GM19372 (cell line): ENCODE results near the gene GBA2.

Source experiments
- ATAC-seq: cut with Tn5 transposase; IDR thresholded peaks from one replicate; pipeline ENCODE4 v1.9.1; 2021; ENCODE audit warnings: mild to moderate bottlenecking, low read depth, moderate library complexity; ENCODE audit not compliant: unreplicated experiment

The GBA2 gene

GRCh38 chr9:35767458-35767857, 18.4 kb upstream of the GBA2 start:
- no peak for ATAC-seq

DNA sequence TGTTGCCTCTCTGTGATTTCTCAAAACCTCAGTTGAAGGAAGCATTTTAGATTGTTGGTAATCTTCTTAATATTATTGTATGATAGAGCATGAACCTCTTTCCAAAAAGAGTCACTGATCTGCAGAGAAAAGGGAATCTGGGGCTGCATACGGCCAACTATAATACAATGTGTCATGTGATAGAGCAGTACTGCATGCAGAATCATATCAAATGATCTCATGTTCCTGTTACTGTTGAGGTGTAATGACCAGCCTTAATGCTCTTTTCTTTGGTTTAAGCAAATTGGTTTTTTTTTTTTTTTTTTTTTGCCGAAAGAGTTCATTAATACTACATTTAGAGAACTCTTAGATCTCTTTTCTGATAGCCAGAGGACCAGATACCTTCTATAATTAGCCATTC, 18.0 kb upstream of the GBA2 start:
- ATAC-seq: no peak

DNA sequence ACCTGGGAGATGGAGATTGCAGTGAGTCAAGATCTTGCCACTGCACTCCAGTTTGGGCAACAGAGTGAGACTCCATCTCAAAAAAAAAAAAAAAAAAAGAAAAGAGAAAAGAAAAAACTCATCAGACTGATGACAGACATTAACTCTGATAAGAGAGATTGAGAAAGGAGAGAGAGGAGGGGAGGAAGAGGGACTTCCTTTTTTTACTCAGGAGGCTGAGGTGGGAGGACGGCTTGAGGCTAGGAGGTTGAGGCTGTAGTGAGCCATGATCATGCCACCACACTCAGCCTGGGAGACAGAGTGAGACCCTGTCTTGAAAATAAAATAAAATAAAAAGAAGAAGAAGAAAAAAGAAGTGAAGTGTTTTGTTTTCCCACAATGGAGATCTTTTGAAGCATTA, 14.8 kb upstream of the GBA2 start:
- no peak for ATAC-seq

- no peak for ATAC-seq
These were observed 14.2 kb upstream of the GBA2 start for GRCh38 chr9:35763181-35763580.

DNA sequence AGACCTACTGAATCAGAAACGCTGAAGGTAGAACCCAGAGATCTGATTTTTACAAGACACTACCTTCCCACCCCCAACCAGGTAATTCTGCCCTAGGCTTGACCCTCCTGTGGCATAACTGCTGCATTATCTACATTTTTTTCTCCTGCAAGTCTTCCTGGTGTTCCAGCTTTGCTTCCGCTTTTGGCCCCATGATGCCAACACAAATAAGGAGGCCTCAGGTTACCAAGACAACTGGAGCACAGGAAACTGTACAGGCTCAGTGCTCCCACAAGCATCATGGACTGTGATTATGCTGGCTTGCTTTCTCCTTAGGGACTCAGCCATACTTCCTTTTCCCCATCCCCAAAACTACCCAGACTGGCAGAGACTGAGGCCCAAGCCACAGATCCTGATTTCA, 11.6 kb upstream of the GBA2 start:
- ATAC-seq: no peak

DNA sequence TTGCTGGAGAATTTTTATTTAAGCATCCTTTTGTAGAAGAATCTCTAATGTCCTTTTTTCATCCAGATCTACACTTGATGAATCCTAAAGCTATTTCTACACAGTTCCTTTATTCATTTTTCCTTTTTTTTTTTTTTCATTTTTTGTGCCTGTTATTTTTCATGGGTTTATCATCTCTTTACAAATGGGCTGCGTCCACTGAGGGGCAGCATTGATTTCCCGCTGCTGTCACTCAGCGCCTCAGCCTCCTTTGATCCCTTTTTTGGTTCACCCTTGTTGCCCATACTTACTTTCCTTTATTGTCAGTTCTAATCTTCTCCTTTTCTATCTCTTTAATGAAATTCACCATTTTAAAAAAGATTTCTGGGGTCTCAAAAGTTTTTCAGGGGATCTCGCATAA, 10.8 kb upstream of the GBA2 start:
- ATAC-seq: no peak

DNA sequence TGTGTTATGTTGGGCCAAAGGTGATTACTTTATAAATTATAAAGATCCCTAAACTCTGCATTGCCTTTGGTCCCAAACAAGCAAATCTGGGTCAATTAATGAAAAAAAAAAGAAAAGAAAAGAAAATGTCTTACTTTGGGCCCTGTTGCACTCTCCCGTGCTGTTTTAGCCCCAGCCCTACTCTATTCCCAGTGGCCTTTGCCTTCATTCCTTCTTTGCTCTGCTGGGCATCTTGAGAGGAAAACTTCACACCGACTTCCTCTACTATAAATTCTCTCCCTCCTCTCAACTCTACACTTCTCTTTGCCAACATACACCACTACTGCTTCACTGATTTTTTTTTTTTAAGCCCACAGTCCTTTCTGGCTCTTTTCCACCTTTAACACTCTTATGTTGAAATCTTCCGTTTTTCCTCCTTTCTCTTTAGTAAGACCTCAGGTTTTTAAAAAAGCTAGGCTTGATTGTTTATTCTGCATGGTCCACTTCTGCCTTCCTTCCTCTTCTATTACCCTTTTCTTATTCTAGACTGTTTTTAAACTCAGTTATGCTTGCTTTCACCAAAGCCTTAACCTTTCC, 9.5 kb upstream of the GBA2 start:
- no peak for ATAC-seq

GRCh38 chr9:35757892-35758275, 8.9 kb upstream of the GBA2 start:
- ATAC-seq: no peak

DNA sequence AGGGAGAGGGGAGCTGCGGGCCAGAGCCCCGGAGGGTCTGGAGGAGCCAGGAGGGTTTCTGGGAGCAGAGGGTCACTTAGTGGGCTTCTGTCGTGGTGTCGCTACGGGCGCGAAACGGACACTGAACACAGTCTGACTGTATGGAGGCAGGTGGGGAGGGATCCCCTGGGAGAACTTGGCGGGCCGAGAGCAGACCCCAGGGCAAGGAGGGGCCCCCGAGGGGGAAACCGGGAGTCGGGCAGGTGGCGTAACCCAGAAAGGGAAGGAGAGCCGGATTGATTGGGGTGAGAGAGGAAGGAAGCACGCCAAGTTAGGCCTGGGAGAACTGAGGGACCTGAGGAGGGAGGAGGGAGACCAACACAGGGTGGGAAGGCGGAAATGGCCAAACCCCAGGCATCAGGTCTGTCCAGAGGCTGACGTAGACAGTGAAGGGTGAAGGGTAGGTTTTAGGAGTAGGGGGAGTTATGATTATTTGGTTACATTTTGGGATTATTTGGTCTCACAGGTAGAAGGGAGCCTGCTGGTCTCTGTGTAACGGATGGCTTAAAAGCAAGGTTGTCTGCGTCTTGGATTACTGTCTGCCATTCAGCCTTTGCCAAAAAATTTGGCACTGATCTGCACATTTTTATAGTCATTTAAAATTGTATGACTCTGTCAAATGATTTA, 8.3 kb upstream of the GBA2 start:
- ATAC-seq: peak; percentile 37

GRCh38 chr9:35756275-35757225, 7.5 kb upstream of the GBA2 start:
- ATAC-seq: peak; percentile 67

DNA sequence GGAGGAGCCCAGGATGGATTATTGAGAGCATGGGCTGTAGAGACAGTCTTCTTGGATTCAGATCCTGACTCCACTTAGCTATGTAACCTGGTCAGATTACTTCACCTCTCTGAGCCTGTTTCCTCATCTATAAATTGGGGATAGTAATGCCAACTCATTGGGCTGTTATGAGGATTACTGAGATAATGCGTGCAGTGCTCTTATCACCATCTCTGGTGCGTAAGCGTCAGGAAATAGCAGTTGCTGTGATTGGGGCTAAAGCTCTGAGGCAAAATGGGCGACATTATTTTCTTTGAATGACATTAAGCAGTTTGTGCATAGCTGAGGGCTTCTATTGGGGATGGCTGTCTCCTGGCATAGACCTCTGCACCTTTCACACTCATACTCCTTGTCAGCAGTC, 6.0 kb upstream of the GBA2 start:
- no peak for ATAC-seq

GRCh38 chr9:35754264-35754663, 5.2 kb upstream of the GBA2 start, which contains the start of gene MSMP:
TSS of gene MSMP (minus strand) at chr9:35754276. CDS start at chr9:35754129, 147 bp downstream.
- no peak for ATAC-seq

GRCh38 chr9:35753466-35753865, 4.4 kb upstream of the GBA2 start:
- no peak for ATAC-seq

- ATAC-seq: no peak
These were observed 1.2 kb upstream of the GBA2 start for GRCh38 chr9:35750256-35750531.

DNA sequence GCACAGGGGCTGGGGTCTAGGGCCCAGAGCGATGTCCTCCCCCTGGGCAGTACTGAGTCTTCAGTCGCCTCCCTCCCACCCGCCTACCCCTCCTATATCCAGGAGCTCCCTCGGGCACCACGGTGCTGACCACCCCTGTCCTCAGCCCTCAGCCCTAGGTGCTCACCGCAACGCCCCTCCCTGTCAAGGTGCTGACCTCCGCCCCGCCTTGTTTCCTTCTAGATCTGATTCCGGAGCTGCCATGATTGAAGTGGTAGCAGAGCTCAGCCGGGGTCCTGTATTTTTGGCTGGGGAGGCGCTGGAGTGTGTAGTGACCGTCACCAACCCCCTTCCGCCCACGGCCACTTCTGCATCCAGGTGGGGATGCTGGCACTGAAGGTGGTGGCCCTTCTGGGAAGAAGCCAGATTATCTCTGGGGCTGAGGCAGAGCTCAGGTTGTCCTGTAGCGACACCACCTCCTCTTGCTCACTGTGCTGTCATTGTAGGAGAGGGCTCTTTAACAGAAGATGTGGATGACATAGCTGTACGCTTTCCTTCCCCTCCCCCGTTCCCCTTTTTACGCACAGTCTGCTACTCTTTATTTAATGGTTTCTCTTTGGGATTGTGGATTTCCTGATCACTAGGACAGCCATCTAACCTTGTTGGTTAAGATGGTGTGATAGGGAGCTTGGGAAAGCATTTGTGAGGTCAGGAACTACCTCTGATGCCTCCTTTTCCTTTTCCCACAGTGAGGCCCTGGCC, 657 bp upstream of the GBA2 start:
- peak; percentile 37 for ATAC-seq

DNA sequence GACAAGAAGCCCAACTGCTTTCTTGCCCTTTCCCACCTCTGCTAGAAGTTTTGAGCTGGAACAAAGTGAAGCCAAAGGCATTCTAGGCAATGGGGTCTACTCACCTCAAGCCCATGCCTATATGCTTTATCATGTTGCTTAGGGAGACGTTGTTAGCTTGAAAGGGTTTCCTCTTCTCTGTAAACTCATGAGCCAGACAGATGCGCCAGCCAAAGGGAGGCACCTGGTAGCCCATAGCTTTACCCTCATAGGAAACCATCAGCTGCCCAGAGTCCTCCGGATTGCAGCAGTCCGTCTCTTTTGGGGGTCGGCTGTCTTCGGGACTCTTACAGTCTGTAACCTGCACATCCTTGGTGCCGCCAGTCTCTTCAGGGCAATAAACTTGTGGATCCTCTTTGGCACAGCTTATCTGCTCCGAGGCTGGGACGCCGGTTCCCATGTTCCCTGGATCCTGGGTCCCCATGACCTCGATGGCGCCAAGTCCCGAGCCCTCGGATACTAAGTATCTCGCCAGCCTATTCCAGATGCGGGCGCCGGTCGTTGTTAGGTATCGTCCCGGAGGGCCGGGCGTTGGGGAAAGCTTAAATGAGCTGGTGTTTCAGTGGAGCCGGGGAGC, 678 bp downstream of the GBA2 start:
- ATAC-seq: no peak

DNA sequence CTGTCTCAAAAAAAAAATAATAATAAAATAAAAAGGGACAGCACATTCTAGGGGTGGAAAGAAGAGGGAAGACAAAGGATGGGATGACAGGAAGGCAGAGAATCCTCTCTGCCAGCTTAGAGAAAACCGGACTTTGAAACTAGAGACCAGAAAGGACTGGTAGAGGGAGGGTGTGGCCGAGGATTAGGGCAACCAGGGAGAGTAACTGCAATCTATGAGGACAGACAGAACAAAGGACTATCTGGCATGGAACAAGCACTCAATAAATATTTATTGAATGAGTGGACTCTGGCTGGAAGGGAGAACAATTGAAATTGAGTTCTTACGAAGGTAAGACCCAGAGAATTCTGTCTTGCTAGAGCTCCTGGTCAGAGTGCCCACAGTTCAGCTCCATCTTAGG, 2.4 kb downstream of the GBA2 start:
- ATAC-seq: no peak

GRCh38 chr9:35745569-35745968, 3.5 kb downstream of the GBA2 start:
- no peak for ATAC-seq

DNA sequence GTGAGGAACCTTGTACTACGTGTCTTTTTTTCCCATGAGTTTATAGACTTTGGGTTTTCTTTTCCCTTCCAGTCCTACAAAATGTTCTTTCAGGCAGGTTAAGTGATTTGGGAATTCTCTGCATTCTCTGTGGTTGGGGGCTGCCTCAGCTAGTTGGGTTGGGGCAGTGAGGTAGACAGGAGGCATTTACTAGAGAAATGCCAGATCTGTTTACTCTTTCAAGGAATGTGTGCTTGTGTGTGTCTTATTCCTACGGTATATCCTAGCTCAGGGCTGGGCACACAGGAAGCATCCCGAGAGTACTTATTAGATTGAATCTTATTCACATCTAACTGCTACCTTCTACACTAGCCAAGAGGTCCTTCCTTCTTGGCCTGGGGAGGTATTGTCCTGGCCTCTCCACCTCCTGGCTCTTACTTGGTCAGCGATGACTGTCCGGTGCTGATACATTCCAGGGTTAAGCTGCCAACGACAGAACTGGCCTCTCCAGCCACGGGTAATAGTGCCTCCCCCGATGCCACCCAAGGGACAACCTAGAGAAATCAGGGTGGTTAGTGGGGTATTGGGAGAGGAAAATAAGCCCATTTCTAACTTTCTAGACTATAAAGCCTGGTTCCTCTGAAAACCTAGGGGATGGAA, 5.0 kb downstream of the GBA2 start:
- no peak for ATAC-seq

GRCh38 chr9:35743452-35743851, 5.6 kb downstream of the GBA2 start:
- ATAC-seq: no peak
